Measurements from ENCODE around the gene BANP.
"Not testable (repeated sequence)": the region's sequence is repeated elsewhere in the genome, so short reads cannot be mapped to it uniquely, and the experiment has no call there.

The BANP gene

GRCh38 chr16:88016964-88017363 lies 65.7 kb downstream of the BANP start:
- DNase-seq = no peak

GRCh38 chr16:88017587-88018101 lies 66.4 kb downstream of the BANP start:
- DNase-seq = no peak

- not testable (repeated sequence) for DNase-seq
Observed at GRCh38 chr16:88018382-88018781, 67.1 kb downstream of the BANP start.

- not testable (repeated sequence) for DNase-seq
Observed at GRCh38 chr16:88019041-88019820, 68.0 kb downstream of the BANP start.

GRCh38 chr16:88019821-88020515 lies 68.7 kb downstream of the BANP start:
- no peak for DNase-seq

- DNase-seq = no peak
Observed at GRCh38 chr16:88020516-88020885, 69.3 kb downstream of the BANP start.

- DNase-seq = not testable (repeated sequence)
Observed at GRCh38 chr16:88021041-88021970, 70.1 kb downstream of the BANP start.

GRCh38 chr16:88022076-88023042 lies 71.1 kb downstream of the BANP start:
- DNase-seq = no peak

GRCh38 chr16:88023366-88023765 lies 72.1 kb downstream of the BANP start:
- no peak for DNase-seq

GRCh38 chr16:88023786-88024185 lies 72.6 kb downstream of the BANP start:
- no peak for DNase-seq

GRCh38 chr16:88024491-88025085 lies 73.4 kb downstream of the BANP start:
- DNase-seq = not testable (repeated sequence)

- DNase-seq = peak; percentile 55
Observed at GRCh38 chr16:88025086-88025492, 73.9 kb downstream of the BANP start.

GRCh38 chr16:88025828-88026555 lies 74.8 kb downstream of the BANP start:
- DNase-seq = not testable (repeated sequence)

GRCh38 chr16:88026964-88027938 lies 76.0 kb downstream of the BANP start:
- DNase-seq = no peak

GRCh38 chr16:88028177-88028930 lies 77.1 kb downstream of the BANP start:
- DNase-seq = not testable (repeated sequence)

GRCh38 chr16:88030498-88030897 lies 79.3 kb downstream of the BANP start:
- no peak for DNase-seq

- not testable (repeated sequence) for DNase-seq
Observed at GRCh38 chr16:88030961-88031360, 79.7 kb downstream of the BANP start.

- DNase-seq = not testable (repeated sequence)
Observed at GRCh38 chr16:88033003-88033740, 81.9 kb downstream of the BANP start.

Data from T1000 (cell line).